ENCODE results near the gene UGT2A3. TPM values are rescaled to one million over a fixed set of nuclear protein-coding genes. Genes with fewer than 3 reads are reported as not detected.

Gene UGT2A3
- total RNA-seq (under 1 TPM in 1 of 2 donors, not detected in 1; 0.18 TPM), polyA plus RNA-seq (not detected)
- long read RNA-seq, donor 1, partial matches to known transcripts: 14 of 15 reads
- long read RNA-seq, donor 1, other reads (novel, unspliced or antisense): 0 of 15 reads
- long read RNA-seq, donor 2: 0 reads
- long read RNA-seq, donor 3: 0 reads
- long read RNA-seq, donor 4: 0 reads
- long read RNA-seq, donor 5, partial matches to known transcripts: 12 of 13 reads
- long read RNA-seq, donor 5, other reads (novel, unspliced or antisense): 0 of 13 reads

GRCh38 chr4:68951078-68951805, at the start of gene UGT2A3:
Gene UGT2A3, minus strand, starts transcription at chr4:68951804. Its CDS starts 44 bp downstream, at chr4:68951760.
- H3K27ac ChIP-seq (ENCODE audit: low read depth in 1 of 2, low read length in 1 of 2): no peak within 1 kb of the TSS

GRCh38 chr4:68997040-68997439, 45.4 kb upstream of the UGT2A3 start:
- Histone ChIP-seq H3K27ac (ENCODE audit: low read depth in 1 of 2, low read length in 1 of 2) (no peak overlapping the region), H3K4me3 (no peak overlapping the region), H3K9me3 (ENCODE audit: control insufficient read depth in 4 of 4, insufficient read depth in 3 of 4, low read length in 3 of 4) (no peaks in the 10 kb centered on the region), H3K36me3 (ENCODE audit: control insufficient read depth in 4 of 4, insufficient read depth in 4 of 4, low read length in 4 of 4) (no peaks in the 10 kb centered on the region), H3K4me1 (ENCODE audit: control insufficient read depth in 5 of 5, insufficient read depth in 5 of 5, low read length in 5 of 5) (no peaks in the 10 kb centered on the region), H3K27me3 (ENCODE audit: control insufficient read depth in 3 of 3, insufficient read depth in 3 of 3, low read length in 2 of 3) (no peaks in the 10 kb centered on the region), H3K9ac (ENCODE audit: insufficient read depth in 1 of 2, low read length in 2 of 2) (no peak overlapping the region)
- WGBS, 2 donors: 82 to 90% methylated on average over 3 of the region's 3 CpGs
- TF ChIP-seq CTCF (IDR thresholded peaks at IDR 0.05; ENCODE audit: control extremely low read depth, extremely low read depth): no peak
- ATAC-seq (ENCODE audit: insufficient read depth, low FRiP score) (no peak), DNase-seq (no peak)

More at GRCh38 chr4:68951078-68951805, at the start of gene UGT2A3:
- no peak within 1 kb of the TSS for H3K9ac ChIP-seq (ENCODE audit: insufficient read depth in 1 of 2, low read length in 2 of 2)
- H3K36me3 ChIP-seq (ENCODE audit: control insufficient read depth in 4 of 4, insufficient read depth in 4 of 4, low read length in 4 of 4): no peaks in the 10 kb centered on the region
- H3K4me1 ChIP-seq (ENCODE audit: control insufficient read depth in 5 of 5, insufficient read depth in 5 of 5, low read length in 5 of 5): no peaks in the 10 kb centered on the region
- WGBS, 2 donors: 60 to 69% methylated on average over 5 of the region's 5 CpGs
- H3K9me3 ChIP-seq (ENCODE audit: control insufficient read depth in 4 of 4, insufficient read depth in 3 of 4, low read length in 3 of 4): no peaks in the 10 kb centered on the region
- ATAC-seq (ENCODE audit: insufficient read depth, low FRiP score) (no peak), DNase-seq (peak in 1 of 3 donors; percentile 12)
- no peak for TF ChIP-seq CTCF (IDR thresholded peaks at IDR 0.05; ENCODE audit: control extremely low read depth, extremely low read depth)
- no peak within 1 kb of the TSS for H3K4me3 ChIP-seq
- H3K27me3 ChIP-seq (ENCODE audit: control insufficient read depth in 3 of 3, insufficient read depth in 3 of 3, low read length in 2 of 3): no peaks in the 10 kb centered on the region

- Histone ChIP-seq H3K27me3 (ENCODE audit: control insufficient read depth in 3 of 3, insufficient read depth in 3 of 3, low read length in 2 of 3) (no peaks in the 10 kb centered on the region), H3K9ac (ENCODE audit: insufficient read depth in 1 of 2, low read length in 2 of 2) (no peak overlapping the region), H3K4me1 (ENCODE audit: control insufficient read depth in 5 of 5, insufficient read depth in 5 of 5, low read length in 5 of 5) (no peaks in the 10 kb centered on the region), H3K36me3 (ENCODE audit: control insufficient read depth in 4 of 4, insufficient read depth in 4 of 4, low read length in 4 of 4) (no peaks in the 10 kb centered on the region), H3K27ac (ENCODE audit: low read depth in 1 of 2, low read length in 1 of 2) (no peak overlapping the region), H3K4me3 (no peak overlapping the region), H3K9me3 (ENCODE audit: control insufficient read depth in 4 of 4, insufficient read depth in 3 of 4, low read length in 3 of 4) (no peaks in the 10 kb centered on the region)
- DNase-seq: no peak
- no peak for ATAC-seq (ENCODE audit: insufficient read depth, low FRiP score)
- 92 to 100% methylated on average over 2 of the region's 2 CpGs for WGBS, 2 donors
- no peak for TF ChIP-seq CTCF (IDR thresholded peaks at IDR 0.05; ENCODE audit: control extremely low read depth, extremely low read depth)
Measured at GRCh38 chr4:68995292-68995691, 43.7 kb upstream of the UGT2A3 start.

All from lung (tissue), 16 donors.